ENCODE measurements around the gene OR51F1. TPM values are rescaled to one million over a fixed set of nuclear protein-coding genes. Genes with fewer than 3 reads are reported as not detected.
"Not testable (repeated sequence)": the region's sequence is repeated elsewhere in the genome, so short reads cannot be mapped to it uniquely, and the experiment has no call there.

Gene OR51F1
- total and polyA plus RNA-seq, 2 experiments from 2014 or later, result not detected

DNA sequence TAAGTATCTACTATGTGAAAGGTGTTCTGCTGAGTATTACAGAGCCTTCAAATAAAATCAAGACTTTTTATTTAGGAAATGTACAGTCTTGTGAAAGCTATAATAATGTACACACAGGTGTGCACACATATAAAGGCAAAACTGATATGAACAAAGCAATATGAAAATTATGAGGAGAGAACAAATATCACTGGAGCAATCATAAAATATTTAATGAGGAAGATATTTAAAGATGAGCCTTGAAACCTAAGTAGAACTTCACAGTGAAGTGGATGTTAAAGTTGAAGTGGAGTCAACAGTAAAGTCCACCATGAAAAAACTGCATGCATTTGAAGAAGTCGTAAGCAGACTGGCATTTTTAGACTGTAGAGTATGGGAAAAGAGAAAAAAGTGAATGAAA is 18.5 kb downstream of the OR51F1 start:
- no peaks in the 10 kb centered on the region for H3K9me3 ChIP-seq (ENCODE audit: low read depth)
- WGBS (ENCODE audit: low lambda C conversion rate, missing lambda C conversion rate), result 91% methylated on average over 1 of the region's 1 CpG
- no peaks in the 10 kb centered on the region for H3K4me1 ChIP-seq (ENCODE audit: insufficient read depth)
- no peaks in the 10 kb centered on the region for H3K79me2 ChIP-seq
- DNase-seq (ENCODE audit: low spot score), result no peak
- no peaks in the 10 kb centered on the region for H3K36me3 ChIP-seq (replicated peaks; ENCODE audit: insufficient read depth, low read depth)
- no peak overlapping the region for H3K4me2 ChIP-seq
- H3K27ac ChIP-seq, result no peak overlapping the region
- TF ChIP-seq, protein P1, sequence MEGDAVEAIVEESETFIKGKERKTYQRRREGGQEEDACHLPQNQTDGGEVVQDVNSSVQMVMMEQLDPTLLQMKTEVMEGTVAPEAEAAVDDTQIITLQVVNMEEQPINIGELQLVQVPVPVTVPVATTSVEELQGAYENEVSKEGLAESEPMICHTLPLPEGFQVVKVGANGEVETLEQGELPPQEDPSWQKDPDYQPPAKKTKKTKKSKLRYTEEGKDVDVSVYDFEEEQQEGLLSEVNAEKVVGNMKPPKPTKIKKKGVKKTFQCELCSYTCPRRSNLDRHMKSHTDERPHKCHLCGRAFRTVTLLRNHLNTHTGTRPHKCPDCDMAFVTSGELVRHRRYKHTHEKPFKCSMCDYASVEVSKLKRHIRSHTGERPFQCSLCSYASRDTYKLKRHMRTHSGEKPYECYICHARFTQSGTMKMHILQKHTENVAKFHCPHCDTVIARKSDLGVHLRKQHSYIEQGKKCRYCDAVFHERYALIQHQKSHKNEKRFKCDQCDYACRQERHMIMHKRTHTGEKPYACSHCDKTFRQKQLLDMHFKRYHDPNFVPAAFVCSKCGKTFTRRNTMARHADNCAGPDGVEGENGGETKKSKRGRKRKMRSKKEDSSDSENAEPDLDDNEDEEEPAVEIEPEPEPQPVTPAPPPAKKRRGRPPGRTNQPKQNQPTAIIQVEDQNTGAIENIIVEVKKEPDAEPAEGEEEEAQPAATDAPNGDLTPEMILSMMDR (IDR thresholded peaks at IDR 0.05; ENCODE audit: poor library complexity), result no peak
- TF ChIP-seq EZH2phosphoT487 (IDR thresholded peaks at IDR 0.05; ENCODE audit: low read depth, severe bottlenecking, unreplicated experiment) (no peak), EZH2 (IDR thresholded peaks at IDR 0.05; ENCODE audit: borderline replicate concordance) (no peak)
- no peaks in the 10 kb centered on the region for H3K27me3 ChIP-seq
- no peaks in the 10 kb centered on the region for H4K20me1 ChIP-seq (ENCODE audit: insufficient read depth, poor library complexity, severe bottlenecking)
- no peaks in the 10 kb centered on the region for H3K9me2 ChIP-seq (replicated peaks; ENCODE audit: insufficient read depth)
- H2AFZ ChIP-seq, result no peak overlapping the region
- H3K4me3 ChIP-seq, result no peak overlapping the region

DNA sequence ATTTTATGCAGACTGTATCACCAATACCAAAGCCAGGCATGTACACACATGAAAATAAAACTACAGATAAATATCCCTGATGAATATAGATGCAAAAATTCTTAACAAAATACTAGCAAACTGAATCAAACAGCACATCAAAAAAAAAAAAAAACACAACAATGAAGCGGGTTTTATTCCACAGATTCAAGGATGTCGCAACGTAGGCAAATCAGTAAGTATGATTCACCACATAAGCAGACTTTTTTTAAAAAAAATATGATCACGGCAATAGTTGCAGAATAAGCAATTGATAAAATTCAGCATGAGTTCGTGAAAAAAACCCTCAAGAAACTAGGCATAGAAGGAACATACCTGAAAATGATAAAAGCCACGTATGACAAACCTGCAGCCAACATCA is 21.3 kb downstream of the OR51F1 start:
- H3K4me2 ChIP-seq, result no peak overlapping the region
- no peak for TF ChIP-seq EZH2phosphoT487 (IDR thresholded peaks at IDR 0.05; ENCODE audit: low read depth, severe bottlenecking, unreplicated experiment)
- no peaks in the 10 kb centered on the region for H3K9me2 ChIP-seq (replicated peaks; ENCODE audit: insufficient read depth)
- no peaks in the 10 kb centered on the region for H3K4me1 ChIP-seq (ENCODE audit: insufficient read depth)
- H3K36me3 ChIP-seq (replicated peaks; ENCODE audit: insufficient read depth, low read depth), result no peaks in the 10 kb centered on the region
- no peak overlapping the region for H3K4me3 ChIP-seq
- H4K20me1 ChIP-seq (ENCODE audit: insufficient read depth, poor library complexity, severe bottlenecking), result no peaks in the 10 kb centered on the region
- 79% methylated on average over 6 of the region's 6 CpGs for WGBS (ENCODE audit: low lambda C conversion rate, missing lambda C conversion rate)
- no peak for DNase-seq (ENCODE audit: low spot score)
- H3K9me3 ChIP-seq (ENCODE audit: low read depth), result no peaks in the 10 kb centered on the region
- no peak overlapping the region for H2AFZ ChIP-seq
- H3K27ac ChIP-seq, result no peak overlapping the region
- H3K27me3 ChIP-seq, result no peaks in the 10 kb centered on the region
- no peaks in the 10 kb centered on the region for H3K79me2 ChIP-seq

DNA sequence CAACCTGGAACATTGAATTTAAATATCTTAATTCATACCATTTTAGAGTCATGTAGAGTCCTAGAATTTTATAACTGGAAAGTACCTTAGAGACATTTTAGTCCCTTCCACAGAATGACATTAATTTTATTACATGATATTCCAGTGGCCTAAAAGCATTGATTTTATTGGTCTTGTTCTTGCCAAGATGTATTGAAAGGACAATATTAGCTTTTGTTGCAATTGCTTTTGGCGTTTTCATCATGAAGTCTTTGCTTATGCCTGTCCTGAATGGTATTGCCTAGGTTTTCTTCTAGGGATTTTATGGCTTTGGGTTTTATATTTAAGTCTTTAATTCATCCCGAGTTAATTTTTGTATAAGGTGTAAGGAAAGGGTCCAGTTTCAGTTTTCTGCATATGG is 29.0 kb downstream of the OR51F1 start:
- no peaks in the 10 kb centered on the region for H4K20me1 ChIP-seq (ENCODE audit: insufficient read depth, poor library complexity, severe bottlenecking)
- 88% methylated on average over 2 of the region's 2 CpGs for WGBS (ENCODE audit: low lambda C conversion rate, missing lambda C conversion rate)
- H3K27ac ChIP-seq, result no peak overlapping the region
- H2AFZ ChIP-seq, result no peak overlapping the region
- TF ChIP-seq EZH2 (IDR thresholded peaks at IDR 0.05; ENCODE audit: borderline replicate concordance) (no peak), EZH2phosphoT487 (IDR thresholded peaks at IDR 0.05; ENCODE audit: low read depth, severe bottlenecking, unreplicated experiment) (no peak)
- TF ChIP-seq, protein P1 (IDR thresholded peaks at IDR 0.05; ENCODE audit: poor library complexity), result no peak
- no peaks in the 10 kb centered on the region for H3K79me2 ChIP-seq
- no peaks in the 10 kb centered on the region for H3K36me3 ChIP-seq (replicated peaks; ENCODE audit: insufficient read depth, low read depth)
- no peak overlapping the region for H3K4me2 ChIP-seq
- no peaks in the 10 kb centered on the region for H3K9me3 ChIP-seq (ENCODE audit: low read depth)
- H3K9me2 ChIP-seq (replicated peaks; ENCODE audit: insufficient read depth), result no peaks in the 10 kb centered on the region
- H3K4me3 ChIP-seq, result no peak overlapping the region
- H3K27me3 ChIP-seq, result no peaks in the 10 kb centered on the region
- DNase-seq (ENCODE audit: low spot score), result no peak
- no peaks in the 10 kb centered on the region for H3K4me1 ChIP-seq (ENCODE audit: insufficient read depth)

DNA sequence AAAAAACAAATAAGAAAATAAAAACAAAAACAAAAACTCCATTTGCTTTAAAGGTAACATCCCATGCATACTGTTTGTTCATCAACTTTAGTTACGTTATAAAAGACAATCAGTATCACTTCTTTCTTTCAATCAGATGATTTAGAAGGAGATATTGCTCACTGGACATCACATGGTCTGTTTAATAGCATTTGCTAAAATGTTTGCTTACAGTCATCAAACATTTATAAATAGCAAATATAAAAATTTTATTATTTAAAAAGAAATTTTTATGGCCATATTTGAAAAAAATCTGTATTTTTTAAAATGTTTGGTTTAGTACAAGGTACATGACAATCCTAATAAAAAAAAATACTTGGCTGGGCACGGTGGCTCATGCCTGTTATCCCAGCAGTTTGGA is 42.6 kb downstream of the OR51F1 start:
- H3K9me3 ChIP-seq (ENCODE audit: low read depth), result no peaks in the 10 kb centered on the region
- no peaks in the 10 kb centered on the region for H3K27me3 ChIP-seq
- H3K9me2 ChIP-seq (replicated peaks; ENCODE audit: insufficient read depth), result no peaks in the 10 kb centered on the region
- H3K4me1 ChIP-seq (ENCODE audit: insufficient read depth), result no peaks in the 10 kb centered on the region
- H3K36me3 ChIP-seq (replicated peaks; ENCODE audit: insufficient read depth, low read depth), result no peaks in the 10 kb centered on the region
- H3K27ac ChIP-seq, result no peak overlapping the region
- H3K4me2 ChIP-seq, result no peak overlapping the region
- H3K4me3 ChIP-seq, result no peak overlapping the region
- TF ChIP-seq EZH2 (IDR thresholded peaks at IDR 0.05; ENCODE audit: borderline replicate concordance) (no peak), EZH2phosphoT487 (IDR thresholded peaks at IDR 0.05; ENCODE audit: low read depth, severe bottlenecking, unreplicated experiment) (no peak)
- TF ChIP-seq, protein P1 (IDR thresholded peaks at IDR 0.05; ENCODE audit: poor library complexity), result no peak
- H2AFZ ChIP-seq, result no peak overlapping the region
- WGBS (ENCODE audit: low lambda C conversion rate, missing lambda C conversion rate), result 81% methylated on average over 2 of the region's 2 CpGs
- H3K79me2 ChIP-seq, result no peaks in the 10 kb centered on the region
- no peaks in the 10 kb centered on the region for H4K20me1 ChIP-seq (ENCODE audit: insufficient read depth, poor library complexity, severe bottlenecking)
- DNase-seq (ENCODE audit: low spot score), result no peak

DNA sequence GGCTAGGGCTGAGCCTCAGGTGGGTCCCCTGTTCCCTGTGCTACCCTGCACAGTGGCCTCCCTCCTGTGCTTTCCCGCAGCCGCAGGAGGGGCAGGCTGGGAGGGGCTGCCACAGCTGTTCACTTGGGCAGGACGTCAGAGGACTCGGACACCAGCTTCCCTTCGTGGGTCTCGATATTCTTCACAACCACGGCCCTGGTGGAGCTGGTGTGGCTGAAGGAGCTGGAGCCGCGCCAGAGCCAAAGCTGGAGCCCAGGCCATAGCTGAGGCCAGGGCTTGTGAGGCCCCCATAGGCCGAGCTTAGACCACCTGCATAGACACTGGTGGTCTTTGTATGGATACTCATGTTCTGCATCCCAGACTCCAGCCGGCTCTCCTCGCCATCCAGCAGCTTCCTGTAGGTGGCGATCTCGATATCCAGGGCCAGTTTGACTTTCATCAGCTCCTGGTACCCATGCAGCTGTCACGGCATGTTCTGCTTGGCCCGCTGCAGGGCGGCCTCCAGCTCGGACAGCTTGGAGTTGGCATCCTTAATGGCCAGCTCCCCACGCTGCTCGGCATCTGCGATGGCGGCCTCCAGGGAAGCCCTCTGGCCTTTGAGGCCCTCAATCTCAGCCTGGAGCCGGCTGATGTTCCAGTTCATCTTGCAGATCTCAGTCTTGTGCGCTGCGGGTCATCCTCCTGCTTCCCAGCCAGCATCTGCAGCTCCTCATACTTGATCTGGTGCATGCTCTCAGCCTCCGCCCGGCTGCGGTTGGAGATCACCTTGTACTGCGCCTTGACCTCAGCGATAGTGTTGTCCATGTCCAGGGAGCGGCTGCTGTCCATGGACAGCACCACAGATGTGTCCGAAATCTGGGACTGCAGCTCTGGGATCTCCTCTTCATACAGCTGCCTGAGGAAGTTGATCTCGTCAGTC is 46.9 kb downstream of the OR51F1 start:
- H3K36me3 ChIP-seq (replicated peaks; ENCODE audit: insufficient read depth, low read depth); H3K9me3 ChIP-seq (ENCODE audit: low read depth); H3K4me3 ChIP-seq; DNase-seq (ENCODE audit: low spot score); H4K20me1 ChIP-seq (ENCODE audit: insufficient read depth, poor library complexity, severe bottlenecking); H2AFZ ChIP-seq; H3K4me1 ChIP-seq (ENCODE audit: insufficient read depth); H3K27me3 ChIP-seq; H3K79me2 ChIP-seq; H3K4me2 ChIP-seq; H3K27ac ChIP-seq; H3K9me2 ChIP-seq (replicated peaks; ENCODE audit: insufficient read depth): not testable (repeated sequence)
- WGBS (ENCODE audit: low lambda C conversion rate, missing lambda C conversion rate), result 91% methylated on average over 33 of the region's 33 CpGs

Data from hepatocyte (in vitro differentiated cells).